ENCODE data around the gene USF1. TPM values are rescaled to one million over a fixed set of nuclear protein-coding genes. Genes with fewer than 3 reads are reported as not detected.

The USF1 gene
- total RNA-seq, 1 experiment from 2014 or later = 75.4 TPM

GRCh38 chr1:161076410-161076809 lies 30.6 kb upstream of the USF1 start:
- Mint-ChIP-seq H3K36me3 (ENCODE audit: insufficient read depth, unreplicated experiment) (peaks cover 59% of the 10 kb centered on the region), H3K4me1 (ENCODE audit: low read depth, unreplicated experiment) (peaks cover 17% of the 10 kb centered on the region), H3K27me3 (ENCODE audit: unreplicated experiment) (no peaks in the 10 kb centered on the region), H3K4me3 (ENCODE audit: low read depth, unreplicated experiment) (no peak overlapping the region), H3K9me3 (ENCODE audit: low read depth, unreplicated experiment) (no peaks in the 10 kb centered on the region), H3K27ac (ENCODE audit: unreplicated experiment) (no peak overlapping the region)
- CTCF ChIA-PET = interaction anchor here (0.5 kb wide), 1 partner anchor 21 kb away, joined by 6 read pairs; no protein-coding TSS in a partner anchor
- no peak for TF ChIP-seq CTCF (IDR thresholded peaks at IDR 0.05; ENCODE audit: unreplicated experiment)
- no peak for DNase-seq
- no TSS peak for BruUV-seq (replicated peaks)
- intact Hi-C loops (cut with micrococcal nuclease; ENCODE audit: unreplicated experiment) = no loop called here

GRCh38 chr1:161074676-161075368 lies 29.0 kb upstream of the USF1 start:
- Mint-ChIP-seq H3K4me1 (ENCODE audit: low read depth, unreplicated experiment) (peaks cover 2% of the 10 kb centered on the region), H3K36me3 (ENCODE audit: insufficient read depth, unreplicated experiment) (peaks cover 54% of the 10 kb centered on the region), H3K4me3 (ENCODE audit: low read depth, unreplicated experiment) (no peak overlapping the region), H3K9me3 (ENCODE audit: low read depth, unreplicated experiment) (no peaks in the 10 kb centered on the region), H3K27ac (ENCODE audit: unreplicated experiment) (no peak overlapping the region), H3K27me3 (ENCODE audit: unreplicated experiment) (no peaks in the 10 kb centered on the region)
- CTCF ChIA-PET = interaction anchor here (5.0 kb wide), 1 partner anchor 23 kb away, joined by 56 read pairs; the partner anchor contains the start of gene KLHDC9
- no peak for DNase-seq
- no peak for TF ChIP-seq CTCF (IDR thresholded peaks at IDR 0.05; ENCODE audit: unreplicated experiment)
- no TSS peak for BruUV-seq (replicated peaks)
- intact Hi-C loops (cut with micrococcal nuclease; ENCODE audit: unreplicated experiment) = no loop called here

- intact Hi-C loops (cut with micrococcal nuclease; ENCODE audit: unreplicated experiment) = no loop called here
- no peak overlapping the region for H3K4me3 Mint-ChIP-seq (ENCODE audit: low read depth, unreplicated experiment)
These were observed 27.8 kb upstream of the USF1 start for GRCh38 chr1:161073474-161074121.

More at GRCh38 chr1:161073474-161074121, 27.8 kb upstream of the USF1 start:
- BruUV-seq (replicated peaks) = no TSS peak
- no peaks in the 10 kb centered on the region for H3K4me1 Mint-ChIP-seq (ENCODE audit: low read depth, unreplicated experiment)
- no peak for DNase-seq
- TF ChIP-seq CTCF (IDR thresholded peaks at IDR 0.05; ENCODE audit: unreplicated experiment) = no peak
- no peaks in the 10 kb centered on the region for H3K9me3 Mint-ChIP-seq (ENCODE audit: low read depth, unreplicated experiment)
- CTCF ChIA-PET = interaction anchor here (0.7 to 5.0 kb wide), 2 partner anchors 24 to 68 kb away, joined by 3 to 56 read pairs; partner anchors contain the start of gene KLHDC9
- H3K27ac Mint-ChIP-seq (ENCODE audit: unreplicated experiment) = no peak overlapping the region
- H3K27me3 Mint-ChIP-seq (ENCODE audit: unreplicated experiment) = no peaks in the 10 kb centered on the region
- H3K36me3 Mint-ChIP-seq (ENCODE audit: insufficient read depth, unreplicated experiment) = peaks cover 44% of the 10 kb centered on the region
